Esophagus squamous epithelium (tissue), 5 donors: Measurements from ENCODE around the gene IL10. TPM values are rescaled to one million over a fixed set of nuclear protein-coding genes. Genes with fewer than 3 reads are reported as not detected.

ENCODE experiments used
- DNase-seq: peaks from one replicate; lab custom pipeline; 2025; lab: John Stamatoyannopoulos, UW
- H3K27ac ChIP-seq, 4 donors: fragments of 200-600 bp; sonication (generic); one replicate each; pipeline ENCODE4 v1.5.1; 2016 to 2019; ENCODE audit warnings: mild to moderate bottlenecking in 1 of 4
- H3K27me3 ChIP-seq, 4 donors: fragments of 200-600 bp; sonication (generic); 1 replicate in 3 of 4; 2 replicates in 1 of 4; pipeline versions ENCODE4 v1.5.1 to v1.6.0; 2017 to 2021; ENCODE audit warnings: antibody characterized with exemption in 1 of 4
- H3K36me3 ChIP-seq, 3 donors: fragments of 200-600 bp; sonication (generic); one replicate each; pipeline ENCODE4 v1.5.1; 2016 to 2019
- H3K4me1 ChIP-seq, 3 donors: fragments of 200-600 bp; sonication (generic); one replicate each; pipeline ENCODE4 v1.5.1; 2017 to 2019
- H3K4me3 ChIP-seq, 4 donors: fragments of 200-600 bp; sonication (generic); 1 replicate in 3 of 4; 2 replicates in 1 of 4; pipeline ENCODE4 v1.5.1; 2016 to 2019; ENCODE audit warnings: mild to moderate bottlenecking in 2 of 4, moderate library complexity in 1 of 4
- H3K9me3 ChIP-seq, 3 donors: fragments of 200-600 bp; sonication (generic); one replicate each; pipeline ENCODE4 v1.5.1; 2016 to 2019
- CTCF ChIP-seq, 6 experiments: fragments of 450-650 bp in 4 of 6; fragments of 200-600 bp in 2 of 6; sonication (generic) in 2 of 6; IDR thresholded peaks; one replicate each; pipeline ENCODE4 v1.5.1; 2016 to 2019; ENCODE audit warnings: antibody characterized with exemption in 6 of 6, mild to moderate bottlenecking in 4 of 6, moderate library complexity in 4 of 6
- POLR2A ChIP-seq, 4 donors: fragments of 450-650 bp; IDR thresholded peaks; one replicate each; pipeline ENCODE4 v1.6.1; 2017; ENCODE audit warnings: antibody characterized with exemption in 4 of 4, mild to moderate bottlenecking in 4 of 4, moderate library complexity in 3 of 4
- WGBS, 2 donors: methylation state at CpG; one replicate each; pipeline ENCODE4 v1.1.5; 2018; 5-methylcytosine and 5-hydroxymethylcytosine counted together
- intact Hi-C: fragments of 100-400 bp; cut with DNase I; formaldehyde crosslinking; loops from one replicate; pipeline ENCODE4 v1.15.0; 2022
- total RNA-seq, 4 donors: library from RNA; depleted of rRNA; stranded (reverse); fragments of >200 nt; gene quantifications; one replicate each; pipeline ENCODE4 v1.1.0, GENCODE V29; 2016
- donor health status: DM: yes; HTN: yes; CAD: no.

Gene IL10
- total RNA-seq, 4 donors from 2014 or later, result 0.70 to 2.5 (median 1.5) TPM; not detected in 1

- Histone ChIP-seq H3K4me1 (no peaks in the 10 kb centered on the region), H3K9me3 (no peaks in the 10 kb centered on the region), H3K27ac (no peak overlapping the region), H3K4me3 (no peak overlapping the region), H3K27me3 (peaks cover 0 to 16% (median 0%) of the 10 kb centered on the region in 4 donors), H3K36me3 (no peaks in the 10 kb centered on the region)
- intact Hi-C loops, result no loop called here
- no peak for TF ChIP-seq CTCF (IDR thresholded peaks at IDR 0.05)
- TF ChIP-seq POLR2A (IDR thresholded peaks at IDR 0.05), result no peak
- 68 to 92% methylated on average over 2 of the region's 2 CpGs for WGBS, 2 donors
- no peak for DNase-seq
Measured at GRCh38 chr1:206752481-206752880, 19.8 kb downstream of the IL10 start.

GRCh38 chr1:206751891-206752290, 20.4 kb downstream of the IL10 start:
- Histone ChIP-seq H3K4me3 (no peak overlapping the region), H3K27ac (no peak overlapping the region), H3K4me1 (no peaks in the 10 kb centered on the region), H3K36me3 (no peaks in the 10 kb centered on the region), H3K27me3 (peaks cover 0 to 16% (median 0%) of the 10 kb centered on the region in 4 donors), H3K9me3 (no peaks in the 10 kb centered on the region)
- 46 to 58% methylated on average over 5 of the region's 5 CpGs for WGBS, 2 donors
- intact Hi-C loops, result no loop called here
- no peak for DNase-seq
- TF ChIP-seq CTCF (IDR thresholded peaks at IDR 0.05), result no peak
- no peak for TF ChIP-seq POLR2A (IDR thresholded peaks at IDR 0.05)

- TF ChIP-seq CTCF (IDR thresholded peaks at IDR 0.05) (no peak), POLR2A (IDR thresholded peaks at IDR 0.05) (no peak)
- Histone ChIP-seq H3K27ac (no peak overlapping the region), H3K4me1 (no peaks in the 10 kb centered on the region), H3K27me3 (peaks cover 0 to 10% (median 0%) of the 10 kb centered on the region in 4 donors), H3K36me3 (no peaks in the 10 kb centered on the region), H3K4me3 (no peak overlapping the region), H3K9me3 (no peaks in the 10 kb centered on the region)
- no peak for DNase-seq
- 74 to 83% methylated on average over 3 of the region's 3 CpGs for WGBS, 2 donors
- intact Hi-C loops, result no loop called here
Measured at GRCh38 chr1:206748348-206749030, 23.8 kb downstream of the IL10 start.

DNA sequence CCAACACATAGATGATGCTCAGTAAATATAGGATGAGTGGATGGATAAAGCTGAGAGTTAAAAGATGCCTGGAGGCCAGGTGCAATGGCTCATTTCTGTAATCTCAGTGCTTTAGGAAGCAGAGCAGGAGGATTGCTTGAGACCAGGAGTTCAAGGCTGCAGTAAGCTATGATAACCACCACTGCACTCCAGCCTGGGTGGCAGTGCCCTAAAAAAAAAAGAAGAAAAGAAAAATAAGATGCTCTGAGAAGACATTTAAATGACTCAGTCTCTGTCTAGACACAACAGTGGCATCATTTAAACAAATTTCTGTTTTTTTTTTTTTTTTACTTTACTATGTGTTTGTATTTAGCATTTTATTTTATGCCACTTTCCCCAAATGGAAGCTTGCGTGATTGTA, 27.0 kb downstream of the IL10 start:
- no peaks in the 10 kb centered on the region for H3K36me3 ChIP-seq
- H3K9me3 ChIP-seq, result no peaks in the 10 kb centered on the region
- H3K27ac ChIP-seq, result no peak overlapping the region
- 90 to 95% methylated on average over 1 of the region's 1 CpG for WGBS, 2 donors
- no peaks in the 10 kb centered on the region for H3K4me1 ChIP-seq
- TF ChIP-seq CTCF (IDR thresholded peaks at IDR 0.05) (no peak), POLR2A (IDR thresholded peaks at IDR 0.05) (no peak)
- intact Hi-C loops, result no loop called here
- DNase-seq, result no peak
- no peaks in the 10 kb centered on the region for H3K27me3 ChIP-seq
- no peak overlapping the region for H3K4me3 ChIP-seq

DNA sequence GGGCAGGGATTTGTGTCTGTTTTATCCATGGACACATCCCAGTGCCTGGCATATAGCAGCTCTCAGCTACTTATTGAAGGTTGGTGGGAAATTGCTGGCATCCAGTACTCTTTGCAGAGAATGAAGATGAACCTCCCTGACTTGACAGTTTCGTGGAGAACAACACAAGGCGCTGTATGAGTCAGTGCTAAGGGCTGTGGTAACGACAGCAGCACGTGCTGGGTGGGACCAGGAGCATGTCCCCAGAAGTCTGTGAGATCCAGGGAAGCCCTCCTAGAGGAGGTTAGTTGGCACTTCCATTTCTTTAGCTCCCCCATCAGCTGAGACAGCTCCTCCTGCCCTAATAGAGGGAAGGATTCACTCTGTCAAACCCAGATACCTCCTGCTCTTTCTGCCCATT, 27.6 kb downstream of the IL10 start:
- Histone ChIP-seq H3K27ac (no peak overlapping the region), H3K27me3 (no peaks in the 10 kb centered on the region), H3K4me1 (no peaks in the 10 kb centered on the region), H3K4me3 (no peak overlapping the region), H3K9me3 (no peaks in the 10 kb centered on the region), H3K36me3 (no peaks in the 10 kb centered on the region)
- TF ChIP-seq CTCF (IDR thresholded peaks at IDR 0.05) (no peak), POLR2A (IDR thresholded peaks at IDR 0.05) (no peak)
- 20 to 53% methylated on average over 1 to 4 of the region's 4 CpGs for WGBS, 2 donors
- no peak for DNase-seq
- intact Hi-C loops, result no loop called here
